HUDEP-2 (cell line): ENCODE data around the gene TMEM237.
"Not testable (repeated sequence)": the region's sequence is repeated elsewhere in the genome, so short reads cannot be mapped to it uniquely, and the experiment has no call there.

ENCODE experiments used
- DNase-seq, 76 experiments: peaks; one replicate each; lab custom pipeline; 2025; ENCODE audit not compliant: unreplicated experiment in 76 of 76; lab: John Stamatoyannopoulos, UW

TMEM237 gene

GRCh38 chr2:201643216-201643890, at the start of gene TMEM237:
TMEM237 (minus strand) TSS chr2:201643503; CDS start chr2:201643400, 103 bp downstream.
- DNase-seq, result peak in 6 of 76 experiments; percentile 3 to 27 (median 18)

GRCh38 chr2:201685156-201685555, 41.9 kb upstream of the TMEM237 start:
- DNase-seq, result no peak

- DNase-seq, result peak in 19 of 76 experiments; percentile 1 to 37 (median 10)
Measured at GRCh38 chr2:201680743-201681142, 37.4 kb upstream of the TMEM237 start.

GRCh38 chr2:201678401-201678800, 35.1 kb upstream of the TMEM237 start:
- no peak for DNase-seq

- no peak for DNase-seq
Measured at GRCh38 chr2:201675454-201675853, 32.2 kb upstream of the TMEM237 start.

- no peak for DNase-seq
Measured at GRCh38 chr2:201674794-201675193, 31.5 kb upstream of the TMEM237 start.

GRCh38 chr2:201674298-201674697, 31.0 kb upstream of the TMEM237 start:
- DNase-seq, result peak in 1 of 76 experiments; percentile 1

GRCh38 chr2:201673546-201673945, 30.2 kb upstream of the TMEM237 start:
- DNase-seq, result no peak

- not testable (repeated sequence) for DNase-seq
Measured at GRCh38 chr2:201671205-201671604, 27.9 kb upstream of the TMEM237 start.

- no peak for DNase-seq
Measured at GRCh38 chr2:201669865-201670264, 26.6 kb upstream of the TMEM237 start.

GRCh38 chr2:201668402-201668910, 25.2 kb upstream of the TMEM237 start:
- DNase-seq, result peak in 3 of 76 experiments; percentile 7 to 15 (median 13)

- no peak for DNase-seq
Measured at GRCh38 chr2:201664334-201664733, 21.0 kb upstream of the TMEM237 start.

GRCh38 chr2:201661366-201661765, 18.1 kb upstream of the TMEM237 start:
- no peak for DNase-seq

- no peak for DNase-seq
Measured at GRCh38 chr2:201660293-201660895, 17.1 kb upstream of the TMEM237 start.

- DNase-seq, result no peak
Measured at GRCh38 chr2:201656740-201657139, 13.4 kb upstream of the TMEM237 start.

- DNase-seq, result no peak
Measured at GRCh38 chr2:201656102-201656501, 12.8 kb upstream of the TMEM237 start.

- DNase-seq, result no peak
Measured at GRCh38 chr2:201654616-201655384, 11.5 kb upstream of the TMEM237 start.

- no peak for DNase-seq
Measured at GRCh38 chr2:201653221-201653620, 9.9 kb upstream of the TMEM237 start.

- no peak for DNase-seq
Measured at GRCh38 chr2:201649442-201649841, 6.1 kb upstream of the TMEM237 start.

- DNase-seq, result no peak
Measured at GRCh38 chr2:201647431-201647830, 4.1 kb upstream of the TMEM237 start.

- no peak for DNase-seq
Measured at GRCh38 chr2:201644001-201644400, 698 bp upstream of the TMEM237 start.
